Measurements from ENCODE around the gene ZAP70. TPM values are rescaled to one million over a fixed set of nuclear protein-coding genes. Genes with fewer than 3 reads are reported as not detected.

The ZAP70 gene
- total and polyA plus RNA-seq, 10 of the 15 experiments (the other 5 are each of a cell fraction or from before 2014, with no cell fraction given): 0.18 to 2.9 (median 1.2) TPM; not detected in 1

DNA sequence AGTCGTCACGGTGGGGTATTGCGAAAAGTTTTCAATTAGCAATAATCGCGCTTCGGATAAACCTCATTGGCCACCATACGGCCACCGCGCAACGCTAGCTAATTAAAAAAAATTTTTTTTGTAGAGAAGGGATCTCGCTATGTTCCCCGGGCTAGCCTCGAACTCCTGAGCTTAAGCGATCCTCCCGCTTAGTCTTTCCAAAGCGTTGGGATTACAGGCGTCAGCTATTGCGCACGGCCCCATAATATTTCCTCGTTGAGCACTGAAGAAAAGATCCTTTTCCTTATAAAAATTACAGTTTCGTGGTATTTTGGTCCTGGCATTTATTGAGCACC lies 48.8 kb upstream of the ZAP70 start:
- no peak for ATAC-seq
- Histone ChIP-seq H3K36me3 (ENCODE audit: control insufficient read depth in 2 of 2, insufficient read depth in 2 of 2, low read length in 1 of 2) (0 out of 4 replicates have a peak, but pooled peaks cover 0 to 3% of the 10 kb centered on the region in 2 experiments), H3K79me2 (ENCODE audit: control insufficient read depth, insufficient read depth, low read length) (peaks cover 32% of the 10 kb centered on the region), H3K4me3 (peak overlapping the region; percentile 72), H3K9me3 (replicated peaks; ENCODE audit: control insufficient read depth, insufficient read depth, low read length) (no peaks in the 10 kb centered on the region), H3K27me3 (replicated peaks in 1 of 2; ENCODE audit: control insufficient read depth in 2 of 2, insufficient read depth in 2 of 2, low read length in 1 of 2) (no peaks in the 10 kb centered on the region), H2AFZ (ENCODE audit: control insufficient read depth, low read depth, low read length) (peak overlapping the region; percentile 87), H3K4me2 (ENCODE audit: control insufficient read depth, insufficient read depth) (peak overlapping the region; percentile 69), H3K9ac (ENCODE audit: control insufficient read depth, insufficient read depth, low read length) (peak overlapping the region; percentile 69), H3K27ac (ENCODE audit: control insufficient read depth, insufficient read depth) (peak overlapping the region; percentile 63), H3K4me1 (ENCODE audit: control insufficient read depth, insufficient read depth, low read length) (no peaks in the 10 kb centered on the region; the same call in 1 of the 2 replicates), H4K20me1 (ENCODE audit: control insufficient read depth, insufficient read depth) (peaks cover 2% of the 10 kb centered on the region; the same call in 1 of the 2 replicates)
- CTCF ChIA-PET: interaction anchor here (0.9 to 6.0 kb wide), 10 partner anchors 9 to 1601 kb away, joined by 3 to 114 read pairs (median 12); partner anchors contain the start of gene COX5B
- no peak for FAIRE-seq
- TF ChIP-seq ZNF217 (IDR thresholded peaks at IDR 0.05): 0 out of 2 replicates have a peak, but pooled peaks have one; percentile 19
- TF ChIP-seq, protein P1, sequence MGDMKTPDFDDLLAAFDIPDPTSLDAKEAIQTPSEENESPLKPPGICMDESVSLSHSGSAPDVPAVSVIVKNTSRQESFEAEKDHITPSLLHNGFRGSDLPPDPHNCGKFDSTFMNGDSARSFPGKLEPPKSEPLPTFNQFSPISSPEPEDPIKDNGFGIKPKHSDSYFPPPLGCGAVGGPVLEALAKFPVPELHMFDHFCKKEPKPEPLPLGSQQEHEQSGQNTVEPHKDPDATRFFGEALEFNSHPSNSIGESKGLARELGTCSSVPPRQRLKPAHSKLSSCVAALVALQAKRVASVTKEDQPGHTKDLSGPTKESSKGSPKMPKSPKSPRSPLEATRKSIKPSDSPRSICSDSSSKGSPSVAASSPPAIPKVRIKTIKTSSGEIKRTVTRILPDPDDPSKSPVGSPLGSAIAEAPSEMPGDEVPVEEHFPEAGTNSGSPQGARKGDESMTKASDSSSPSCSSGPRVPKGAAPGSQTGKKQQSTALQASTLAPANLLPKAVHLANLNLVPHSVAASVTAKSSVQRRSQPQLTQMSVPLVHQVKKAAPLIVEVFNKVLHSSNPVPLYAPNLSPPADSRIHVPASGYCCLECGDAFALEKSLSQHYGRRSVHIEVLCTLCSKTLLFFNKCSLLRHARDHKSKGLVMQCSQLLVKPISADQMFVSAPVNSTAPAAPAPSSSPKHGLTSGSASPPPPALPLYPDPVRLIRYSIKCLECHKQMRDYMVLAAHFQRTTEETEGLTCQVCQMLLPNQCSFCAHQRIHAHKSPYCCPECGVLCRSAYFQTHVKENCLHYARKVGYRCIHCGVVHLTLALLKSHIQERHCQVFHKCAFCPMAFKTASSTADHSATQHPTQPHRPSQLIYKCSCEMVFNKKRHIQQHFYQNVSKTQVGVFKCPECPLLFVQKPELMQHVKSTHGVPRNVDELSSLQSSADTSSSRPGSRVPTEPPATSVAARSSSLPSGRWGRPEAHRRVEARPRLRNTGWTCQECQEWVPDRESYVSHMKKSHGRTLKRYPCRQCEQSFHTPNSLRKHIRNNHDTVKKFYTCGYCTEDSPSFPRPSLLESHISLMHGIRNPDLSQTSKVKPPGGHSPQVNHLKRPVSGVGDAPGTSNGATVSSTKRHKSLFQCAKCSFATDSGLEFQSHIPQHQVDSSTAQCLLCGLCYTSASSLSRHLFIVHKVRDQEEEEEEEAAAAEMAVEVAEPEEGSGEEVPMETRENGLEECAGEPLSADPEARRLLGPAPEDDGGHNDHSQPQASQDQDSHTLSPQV (IDR thresholded peaks at IDR 0.05): no peak
- in situ Hi-C loops (cut with MboI) (loop anchor here (10.0 kb wide), 1 partner anchor 1600 kb away; no protein-coding TSS in a partner anchor), intact Hi-C loops (cut with micrococcal nuclease; ENCODE audit: unreplicated experiment) (loop anchor here (1.0 kb wide), 1 partner anchor 33 kb away; no protein-coding TSS in a partner anchor)
- BruUV-seq (replicated peaks): TSS peak; percentile 89
- WGBS (ENCODE audit: insufficient coverage, insufficient replicate concordance, low lambda C conversion rate, missing lambda C conversion rate): 4% methylated on average over 21 of the region's 21 CpGs
- SMC1A ChIA-PET (ENCODE audit: uncharacterized antibody, unreplicated experiment): interaction anchor here (1.2 to 5.6 kb wide), 8 partner anchors 9 to 74 kb away, joined by 3 to 81 read pairs (median 16); partner anchors contain the start of genes ANKRD36B and COX5B
- POLR2A ChIA-PET: interaction anchor here (0.7 to 7.5 kb wide), 9 partner anchors 8 to 74 kb away, joined by 3 to 132 read pairs (median 7); partner anchors contain the start of gene COX5B
- RAD21 ChIA-PET (ENCODE audit: unreplicated experiment): interaction anchor here (1.0 to 5.9 kb wide), 7 partner anchors 9 to 1599 kb away, joined by 3 to 76 read pairs (median 23); partner anchors contain the start of gene COX5B
- DNase-seq (ENCODE audit: low read depth, low spot score): no peak
